Measurements from ENCODE around the gene EPN2. TPM values are rescaled to one million over a fixed set of nuclear protein-coding genes. Genes with fewer than 3 reads are reported as not detected.

The EPN2 gene
- total and polyA plus RNA-seq, 2 experiments from 2014 or later, result 19.0 to 35.9 TPM

GRCh38 chr17:19311421-19312215 is 74.5 kb downstream of the EPN2 start:
- 88% methylated on average over 6 of the region's 6 CpGs for WGBS (ENCODE audit: low lambda C conversion rate, missing lambda C conversion rate)
- H3K36me3 ChIP-seq (replicated peaks; ENCODE audit: insufficient read depth, low read depth), result no peaks in the 10 kb centered on the region
- no peak for DNase-seq (ENCODE audit: low spot score)
- no peaks in the 10 kb centered on the region for H3K9me2 ChIP-seq (replicated peaks; ENCODE audit: insufficient read depth)
- H3K79me2 ChIP-seq, result no peaks in the 10 kb centered on the region
- no peak overlapping the region for H2AFZ ChIP-seq
- no peak overlapping the region for H3K4me3 ChIP-seq
- no peak overlapping the region for H3K27ac ChIP-seq
- TF ChIP-seq EZH2 (IDR thresholded peaks at IDR 0.05; ENCODE audit: borderline replicate concordance) (no peak), EZH2phosphoT487 (IDR thresholded peaks at IDR 0.05; ENCODE audit: low read depth, severe bottlenecking, unreplicated experiment) (no peak), CTCF (IDR thresholded peaks at IDR 0.05; ENCODE audit: poor library complexity) (no peak)
- H4K20me1 ChIP-seq (ENCODE audit: insufficient read depth, poor library complexity, severe bottlenecking), result no peaks in the 10 kb centered on the region
- H3K27me3 ChIP-seq, result no peaks in the 10 kb centered on the region
- no peaks in the 10 kb centered on the region for H3K9me3 ChIP-seq (ENCODE audit: low read depth)
- no peaks in the 10 kb centered on the region for H3K4me1 ChIP-seq (ENCODE audit: insufficient read depth)
- no peak overlapping the region for H3K4me2 ChIP-seq

- H3K27me3 ChIP-seq, result no peaks in the 10 kb centered on the region
- H2AFZ ChIP-seq, result no peak overlapping the region
- TF ChIP-seq EZH2phosphoT487 (IDR thresholded peaks at IDR 0.05; ENCODE audit: low read depth, severe bottlenecking, unreplicated experiment) (no peak), CTCF (IDR thresholded peaks at IDR 0.05; ENCODE audit: poor library complexity) (no peak), EZH2 (IDR thresholded peaks at IDR 0.05; ENCODE audit: borderline replicate concordance) (no peak)
- H3K9me3 ChIP-seq (ENCODE audit: low read depth), result no peaks in the 10 kb centered on the region
- H4K20me1 ChIP-seq (ENCODE audit: insufficient read depth, poor library complexity, severe bottlenecking), result no peaks in the 10 kb centered on the region
- no peaks in the 10 kb centered on the region for H3K79me2 ChIP-seq
- H3K4me1 ChIP-seq (ENCODE audit: insufficient read depth), result peaks cover 5% of the 10 kb centered on the region
- no peak for DNase-seq (ENCODE audit: low spot score)
- no peak overlapping the region for H3K27ac ChIP-seq
- H3K4me3 ChIP-seq, result no peak overlapping the region
- H3K4me2 ChIP-seq, result no peak overlapping the region
- H3K9me2 ChIP-seq (replicated peaks; ENCODE audit: insufficient read depth), result no peaks in the 10 kb centered on the region
- no peaks in the 10 kb centered on the region for H3K36me3 ChIP-seq (replicated peaks; ENCODE audit: insufficient read depth, low read depth)
- 97% methylated on average over 7 of the region's 7 CpGs for WGBS (ENCODE audit: low lambda C conversion rate, missing lambda C conversion rate)
These were observed 75.2 kb downstream of the EPN2 start for GRCh38 chr17:19312406-19312805.

GRCh38 chr17:19313066-19313745 is 76.0 kb downstream of the EPN2 start:
- no peak overlapping the region for H3K4me3 ChIP-seq
- TF ChIP-seq EZH2 (IDR thresholded peaks at IDR 0.05; ENCODE audit: borderline replicate concordance) (no peak), EZH2phosphoT487 (IDR thresholded peaks at IDR 0.05; ENCODE audit: low read depth, severe bottlenecking, unreplicated experiment) (no peak), CTCF (IDR thresholded peaks at IDR 0.05; ENCODE audit: poor library complexity) (no peak)
- peaks cover 5% of the 10 kb centered on the region for H3K4me1 ChIP-seq (ENCODE audit: insufficient read depth)
- DNase-seq (ENCODE audit: low spot score), result no peak
- no peaks in the 10 kb centered on the region for H3K9me2 ChIP-seq (replicated peaks; ENCODE audit: insufficient read depth)
- no peak overlapping the region for H2AFZ ChIP-seq
- H4K20me1 ChIP-seq (ENCODE audit: insufficient read depth, poor library complexity, severe bottlenecking), result no peaks in the 10 kb centered on the region
- H3K27me3 ChIP-seq, result no peaks in the 10 kb centered on the region
- WGBS (ENCODE audit: low lambda C conversion rate, missing lambda C conversion rate), result 92% methylated on average over 13 of the region's 13 CpGs
- H3K36me3 ChIP-seq (replicated peaks; ENCODE audit: insufficient read depth, low read depth), result no peaks in the 10 kb centered on the region
- no peak overlapping the region for H3K4me2 ChIP-seq
- H3K27ac ChIP-seq, result no peak overlapping the region
- no peaks in the 10 kb centered on the region for H3K9me3 ChIP-seq (ENCODE audit: low read depth)
- H3K79me2 ChIP-seq, result no peaks in the 10 kb centered on the region

All from hepatocyte (in vitro differentiated cells).